Activated naive CD4-positive, alpha-beta T cell treated with anti-CD3 and anti-CD28 coated beads, Interleukin-2, amount 50 U/mL, for 24 hours (primary cell): ENCODE data around the gene CRYL1.

ENCODE experiments used
- H3K27ac Mint-ChIP-seq: one replicate; pipeline ENCODE4 v1.8.0; 2021; ENCODE audit warnings: mild to moderate bottlenecking, mixed read lengths
- H3K27me3 Mint-ChIP-seq: one replicate; pipeline ENCODE4 v1.8.0; 2021; ENCODE audit warnings: mixed read lengths
- H3K36me3 Mint-ChIP-seq: one replicate; pipeline ENCODE4 v1.8.0; 2021; ENCODE audit warnings: mixed read lengths
- H3K4me1 Mint-ChIP-seq: one replicate; pipeline ENCODE4 v1.8.0; 2021; ENCODE audit warnings: mixed read lengths
- H3K4me3 Mint-ChIP-seq: one replicate; pipeline ENCODE4 v1.8.0; 2021; ENCODE audit warnings: mild to moderate bottlenecking, mixed read lengths
- H3K9me3 Mint-ChIP-seq: one replicate; pipeline ENCODE4 v1.8.0; 2021; ENCODE audit warnings: mixed read lengths

The CRYL1 gene

DNA sequence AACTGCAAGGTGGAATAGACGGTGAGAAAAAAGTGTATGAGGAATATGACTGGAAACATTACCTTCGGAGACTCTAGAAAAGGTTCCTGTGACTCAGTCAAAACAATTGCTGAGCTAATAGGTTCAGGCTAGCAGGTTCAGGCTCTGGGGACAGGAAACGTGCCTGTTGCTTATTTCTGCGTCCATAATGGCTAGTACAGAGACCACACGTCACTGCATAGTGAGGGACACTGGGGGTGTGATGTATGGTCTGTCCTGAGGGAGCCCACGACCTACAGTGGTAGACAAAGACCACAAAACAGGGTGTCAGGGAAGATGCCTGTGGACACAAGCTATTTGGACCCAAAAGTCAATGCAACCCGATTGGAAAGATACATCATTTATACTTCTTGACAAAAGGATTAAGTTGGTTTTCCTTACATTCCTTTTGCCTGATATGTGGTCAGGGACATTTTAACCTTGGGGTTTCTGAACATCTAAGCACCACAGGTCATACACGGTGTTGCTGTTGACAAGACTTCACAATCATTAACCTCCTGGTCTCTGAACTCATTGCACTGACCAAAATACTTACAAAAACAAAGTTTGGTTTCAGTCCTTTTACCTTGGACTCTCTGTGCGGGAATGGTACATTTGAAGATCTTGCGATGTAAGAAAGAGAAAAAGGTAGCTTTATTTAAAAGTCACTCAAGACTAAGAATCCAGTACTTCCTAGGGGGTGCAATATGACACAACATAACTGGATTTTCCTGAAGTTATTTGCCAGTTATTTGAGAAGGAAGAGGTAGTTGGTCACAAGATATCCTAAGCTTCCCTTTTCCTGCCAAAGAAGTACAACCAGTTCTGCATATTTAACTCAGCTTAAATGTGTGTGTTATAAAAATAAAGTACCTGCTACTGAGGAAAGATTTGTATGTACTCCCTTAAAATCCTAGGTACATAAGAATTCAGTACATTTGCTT is 20.0 kb downstream of the CRYL1 start:
- H3K4me3 Mint-ChIP-seq, result no peak overlapping the region
- H3K36me3 Mint-ChIP-seq, result peaks cover 4% of the 10 kb centered on the region
- H3K27ac Mint-ChIP-seq, result no peak overlapping the region

GRCh38 chr13:20503088-20504083 is 22.3 kb downstream of the CRYL1 start:
- Mint-ChIP-seq H3K4me1 (no peaks in the 10 kb centered on the region), H3K9me3 (no peaks in the 10 kb centered on the region), H3K27me3 (no peaks in the 10 kb centered on the region), H3K27ac (no peak overlapping the region), H3K4me3 (no peak overlapping the region), H3K36me3 (peaks cover 3% of the 10 kb centered on the region)

More for the DNA sequence above, 20.0 kb downstream of the CRYL1 start:
- Mint-ChIP-seq H3K27me3 (no peaks in the 10 kb centered on the region), H3K4me1 (no peaks in the 10 kb centered on the region), H3K9me3 (no peaks in the 10 kb centered on the region)

DNA sequence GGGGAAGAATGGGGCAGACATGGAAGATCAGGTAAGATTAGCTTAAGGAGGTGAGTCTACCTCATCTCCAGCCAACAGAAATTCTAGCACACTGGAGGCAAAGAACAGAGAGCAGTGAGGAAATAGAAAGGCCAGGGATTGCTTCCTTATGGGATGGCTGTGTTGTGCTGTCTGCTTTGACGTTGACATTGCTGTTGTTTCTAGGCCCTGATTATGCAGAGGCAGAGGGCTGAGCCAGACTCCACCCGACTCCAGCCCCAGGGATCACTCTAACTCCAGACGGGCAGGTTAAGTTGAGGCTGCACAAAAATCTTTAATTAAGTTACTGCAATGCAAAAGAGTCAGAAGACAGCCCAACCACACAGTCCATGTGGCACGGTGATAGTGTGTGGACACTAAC is 24.1 kb downstream of the CRYL1 start:
- Mint-ChIP-seq H3K27ac (no peak overlapping the region), H3K27me3 (no peaks in the 10 kb centered on the region), H3K36me3 (peaks cover 3% of the 10 kb centered on the region), H3K4me1 (no peaks in the 10 kb centered on the region), H3K9me3 (no peaks in the 10 kb centered on the region), H3K4me3 (no peak overlapping the region)

GRCh38 chr13:20501120-20501519 is 24.5 kb downstream of the CRYL1 start:
- Mint-ChIP-seq H3K4me3 (no peak overlapping the region), H3K4me1 (no peaks in the 10 kb centered on the region), H3K27me3 (no peaks in the 10 kb centered on the region), H3K27ac (no peak overlapping the region), H3K9me3 (no peaks in the 10 kb centered on the region), H3K36me3 (peaks cover 3% of the 10 kb centered on the region)

DNA sequence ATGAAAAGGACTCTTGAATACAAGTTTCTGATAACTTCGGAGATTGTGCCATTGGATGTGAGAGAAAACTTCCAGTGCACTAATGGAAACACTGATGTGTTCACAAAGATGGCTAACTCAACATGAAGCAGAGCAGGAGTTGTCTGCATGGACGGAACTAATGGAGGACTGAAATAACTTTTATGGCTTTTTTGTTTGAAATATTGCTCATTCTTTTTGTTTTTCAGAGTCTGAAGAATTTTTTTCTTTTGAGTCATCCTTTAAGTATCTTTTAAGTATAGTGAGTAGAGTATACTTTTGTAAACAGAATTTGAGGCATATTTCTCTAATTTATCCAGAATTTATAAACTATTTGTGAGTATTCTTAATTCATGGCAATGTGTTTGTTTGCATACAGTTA is 25.7 kb downstream of the CRYL1 start:
- H3K9me3 Mint-ChIP-seq, result no peaks in the 10 kb centered on the region
- no peak overlapping the region for H3K27ac Mint-ChIP-seq
- H3K27me3 Mint-ChIP-seq, result no peaks in the 10 kb centered on the region
- peaks cover 3% of the 10 kb centered on the region for H3K36me3 Mint-ChIP-seq
- no peak overlapping the region for H3K4me3 Mint-ChIP-seq
- H3K4me1 Mint-ChIP-seq, result peaks cover 4% of the 10 kb centered on the region

GRCh38 chr13:20498659-20499058 is 27.0 kb downstream of the CRYL1 start:
- Mint-ChIP-seq H3K4me3 (no peak overlapping the region), H3K9me3 (no peaks in the 10 kb centered on the region), H3K27me3 (no peaks in the 10 kb centered on the region), H3K4me1 (peaks cover 5% of the 10 kb centered on the region), H3K27ac (no peak overlapping the region), H3K36me3 (peaks cover 3% of the 10 kb centered on the region)

DNA sequence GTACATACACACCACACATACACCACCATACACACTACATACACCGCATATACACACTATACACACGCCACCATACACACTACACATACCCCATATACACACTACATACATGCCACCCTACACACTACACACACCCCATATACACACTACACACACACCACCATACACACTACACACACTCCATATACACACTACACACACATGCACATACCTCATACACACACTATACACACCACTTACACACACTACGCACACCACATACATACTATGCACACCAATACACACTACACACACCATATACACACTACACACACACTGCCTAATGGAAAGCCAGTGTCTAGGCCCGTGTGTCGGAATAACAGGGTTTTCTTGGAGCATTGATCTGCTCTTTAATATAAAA is 27.5 kb downstream of the CRYL1 start:
- no peaks in the 10 kb centered on the region for H3K27me3 Mint-ChIP-seq
- H3K36me3 Mint-ChIP-seq, result peaks cover 3% of the 10 kb centered on the region
- no peaks in the 10 kb centered on the region for H3K9me3 Mint-ChIP-seq
- H3K4me3 Mint-ChIP-seq, result no peak overlapping the region
- H3K4me1 Mint-ChIP-seq, result peaks cover 5% of the 10 kb centered on the region
- H3K27ac Mint-ChIP-seq, result no peak overlapping the region

DNA sequence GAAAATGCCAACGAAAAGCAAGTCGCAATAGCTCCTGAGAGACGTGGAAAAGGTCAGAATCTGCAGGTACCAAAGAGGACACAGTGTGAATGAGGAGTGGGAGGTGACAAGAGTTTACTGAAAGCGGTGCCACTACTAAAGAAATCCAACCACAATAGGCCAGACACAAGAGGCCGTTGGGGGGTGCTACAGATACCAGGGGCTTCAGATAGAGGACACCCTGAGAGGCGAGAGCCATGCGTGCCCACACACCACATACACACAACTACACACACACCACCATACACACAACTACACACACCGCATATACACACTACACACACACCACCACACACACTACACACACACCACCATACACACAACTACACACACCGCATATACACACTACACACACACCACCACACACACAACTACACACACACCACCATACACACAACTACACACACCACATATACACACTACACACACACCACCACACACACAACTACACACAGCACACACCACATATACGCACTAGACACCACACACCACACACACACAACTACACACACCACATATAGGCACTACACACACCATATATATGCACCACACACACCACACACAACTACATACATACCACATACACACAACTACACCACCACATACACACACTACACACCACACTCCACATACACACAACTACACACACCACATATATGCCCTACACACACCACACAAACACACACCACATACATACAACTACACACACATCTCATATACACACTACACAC is 28.5 kb downstream of the CRYL1 start:
- Mint-ChIP-seq H3K9me3 (no peaks in the 10 kb centered on the region), H3K27me3 (no peaks in the 10 kb centered on the region), H3K4me3 (no peak overlapping the region), H3K4me1 (peaks cover 10% of the 10 kb centered on the region), H3K27ac (no peak overlapping the region), H3K36me3 (peaks cover 3% of the 10 kb centered on the region)

DNA sequence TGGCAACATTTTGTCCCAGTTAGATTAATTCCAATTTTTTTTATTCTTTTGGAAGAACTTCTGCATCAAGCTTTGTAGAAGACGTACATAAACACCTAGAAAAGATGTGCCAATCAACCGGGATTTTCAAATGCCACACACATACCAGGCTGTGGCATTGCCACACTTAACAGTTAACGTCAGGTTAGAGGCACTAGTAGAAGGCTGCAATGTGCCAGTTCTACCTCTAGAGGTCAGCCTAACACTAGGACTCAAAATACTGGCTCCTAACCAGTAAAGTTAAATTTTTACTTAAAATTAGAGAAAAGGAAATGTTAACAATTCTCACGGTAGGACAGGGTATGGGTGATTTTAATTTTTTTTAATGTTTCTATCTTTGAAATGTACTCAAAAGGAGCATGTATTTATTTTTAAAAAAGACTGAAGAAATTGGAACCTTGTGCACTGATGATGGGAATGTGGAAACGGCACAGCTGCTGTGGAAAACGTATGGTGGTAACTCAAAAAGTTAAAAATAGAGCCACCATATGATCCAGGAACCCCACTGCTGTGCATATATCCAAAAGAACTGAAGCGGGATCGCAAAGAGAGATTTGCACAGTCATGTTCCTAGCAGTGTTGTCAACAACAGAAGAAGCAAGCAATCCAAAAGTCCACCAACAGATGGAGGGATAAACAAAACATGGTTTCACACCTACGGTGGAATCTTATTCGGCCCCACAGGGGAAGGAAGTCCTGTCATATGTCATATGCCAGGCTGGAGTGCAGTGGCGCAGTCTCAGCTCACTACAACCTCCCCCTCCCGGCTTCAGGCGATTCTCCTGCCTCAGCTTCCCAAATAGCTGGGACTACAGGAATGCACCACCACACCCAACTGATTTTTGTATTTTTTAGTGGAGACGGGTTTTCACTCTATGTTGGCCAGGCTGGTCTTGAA is 30.3 kb downstream of the CRYL1 start:
- no peak overlapping the region for H3K27ac Mint-ChIP-seq
- no peaks in the 10 kb centered on the region for H3K9me3 Mint-ChIP-seq
- peaks cover 3% of the 10 kb centered on the region for H3K36me3 Mint-ChIP-seq
- H3K27me3 Mint-ChIP-seq, result no peaks in the 10 kb centered on the region
- H3K4me1 Mint-ChIP-seq, result peaks cover 13% of the 10 kb centered on the region
- no peak overlapping the region for H3K4me3 Mint-ChIP-seq

GRCh38 chr13:20494656-20495055 is 31.0 kb downstream of the CRYL1 start:
- Mint-ChIP-seq H3K27me3 (no peaks in the 10 kb centered on the region), H3K27ac (no peak overlapping the region), H3K36me3 (no peaks in the 10 kb centered on the region), H3K9me3 (no peaks in the 10 kb centered on the region), H3K4me1 (peaks cover 13% of the 10 kb centered on the region), H3K4me3 (no peak overlapping the region)

GRCh38 chr13:20492641-20493040 is 33.0 kb downstream of the CRYL1 start:
- H3K27me3 Mint-ChIP-seq, result no peaks in the 10 kb centered on the region

DNA sequence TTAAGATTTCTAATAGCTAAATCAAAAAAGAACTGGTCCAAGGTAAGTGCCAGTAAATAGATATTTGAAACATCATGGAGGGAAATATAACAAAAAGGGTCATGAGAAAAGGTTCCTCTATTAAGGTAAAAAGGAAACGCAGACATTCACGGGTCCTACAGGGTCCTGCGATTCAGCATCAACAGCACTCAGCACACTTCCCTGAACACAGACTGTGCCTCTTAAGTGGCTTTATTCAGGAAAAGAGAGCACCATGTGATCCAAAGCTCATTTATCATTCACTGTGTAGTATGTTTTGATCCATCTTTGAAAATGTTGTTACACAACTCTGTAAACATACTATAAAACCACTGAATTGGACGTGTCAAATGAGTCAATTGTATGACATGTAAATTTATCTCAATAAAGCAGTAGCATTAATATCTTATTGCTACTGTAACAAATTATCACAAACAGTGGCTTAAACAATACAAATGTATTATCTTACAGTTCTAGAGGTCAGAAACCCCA is 33.7 kb downstream of the CRYL1 start:
- no peak overlapping the region for H3K4me3 Mint-ChIP-seq
- H3K36me3 Mint-ChIP-seq, result peaks cover 3% of the 10 kb centered on the region
- no peaks in the 10 kb centered on the region for H3K27me3 Mint-ChIP-seq
- no peak overlapping the region for H3K27ac Mint-ChIP-seq
- peaks cover 13% of the 10 kb centered on the region for H3K4me1 Mint-ChIP-seq
- H3K9me3 Mint-ChIP-seq, result no peaks in the 10 kb centered on the region

More at GRCh38 chr13:20492641-20493040, 33.0 kb downstream of the CRYL1 start:
- no peak overlapping the region for H3K4me3 Mint-ChIP-seq
- no peak overlapping the region for H3K27ac Mint-ChIP-seq
- no peaks in the 10 kb centered on the region for H3K9me3 Mint-ChIP-seq
- H3K36me3 Mint-ChIP-seq, result peaks cover 2% of the 10 kb centered on the region
- peaks cover 13% of the 10 kb centered on the region for H3K4me1 Mint-ChIP-seq

DNA sequence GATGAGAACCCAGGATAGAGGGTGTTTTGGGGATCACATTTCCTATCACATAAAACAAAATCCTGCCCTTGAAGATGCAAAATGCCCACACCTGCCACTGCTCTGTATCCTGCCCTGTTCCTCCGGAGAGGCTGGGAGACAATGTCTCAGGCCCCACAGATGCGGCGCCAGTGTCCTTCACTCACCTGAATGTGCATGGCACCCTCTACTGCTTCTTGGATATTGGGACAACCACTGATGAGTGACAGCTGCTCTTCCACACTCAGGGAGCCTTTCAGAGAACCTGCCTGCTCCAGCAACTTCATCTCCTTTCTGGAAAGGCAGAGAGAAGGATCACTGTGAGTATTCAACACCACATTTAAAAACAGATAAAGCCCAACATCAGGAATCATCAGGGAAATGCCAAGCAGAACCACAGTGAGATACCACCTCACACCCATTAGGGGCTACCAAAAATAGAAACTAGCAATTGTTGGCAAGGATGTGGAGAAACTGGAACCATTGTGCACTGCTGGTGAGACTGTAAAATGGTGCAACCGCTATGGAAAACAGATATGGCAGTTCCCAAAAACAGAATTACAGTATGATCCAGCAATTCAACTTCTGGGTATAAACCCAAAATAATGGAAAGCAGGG is 36.4 kb downstream of the CRYL1 start:
- no peak overlapping the region for H3K4me3 Mint-ChIP-seq
- H3K27ac Mint-ChIP-seq, result no peak overlapping the region
- peaks cover 9% of the 10 kb centered on the region for H3K36me3 Mint-ChIP-seq
- H3K4me1 Mint-ChIP-seq, result peaks cover 13% of the 10 kb centered on the region
- H3K27me3 Mint-ChIP-seq, result no peaks in the 10 kb centered on the region
- H3K9me3 Mint-ChIP-seq, result no peaks in the 10 kb centered on the region

DNA sequence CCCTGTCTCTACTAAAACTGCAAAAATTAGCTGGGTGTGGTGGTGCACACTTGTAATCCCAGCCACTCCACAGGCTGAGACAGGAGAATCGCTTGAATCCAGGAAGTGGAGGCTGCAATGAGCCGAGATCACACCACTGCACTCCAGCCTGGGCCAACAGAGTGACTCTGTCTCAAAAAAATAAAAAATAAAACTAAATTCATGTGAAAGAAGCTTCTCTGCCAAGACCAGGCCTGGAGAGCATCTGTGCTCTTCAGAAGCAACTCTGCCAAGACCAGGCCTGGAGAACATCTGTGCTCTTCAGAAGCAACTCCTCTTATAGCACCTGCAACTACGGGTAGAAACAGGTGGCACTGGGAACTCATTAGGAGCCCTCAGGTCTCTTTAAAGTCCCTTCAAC is 37.7 kb downstream of the CRYL1 start:
- Mint-ChIP-seq H3K4me3 (no peak overlapping the region), H3K27me3 (no peaks in the 10 kb centered on the region), H3K36me3 (peaks cover 9% of the 10 kb centered on the region), H3K4me1 (peaks cover 13% of the 10 kb centered on the region), H3K9me3 (no peaks in the 10 kb centered on the region), H3K27ac (no peak overlapping the region)
